ENCODE data around the gene IL12RB1. TPM values are rescaled to one million over a fixed set of nuclear protein-coding genes. Genes with fewer than 3 reads are reported as not detected.

Gene IL12RB1
- total and polyA plus RNA-seq, 2 of the 13 experiments (the other 11 are each of a cell fraction or from before 2014, with no cell fraction given), result 0.03 to 0.04 TPM

DNA sequence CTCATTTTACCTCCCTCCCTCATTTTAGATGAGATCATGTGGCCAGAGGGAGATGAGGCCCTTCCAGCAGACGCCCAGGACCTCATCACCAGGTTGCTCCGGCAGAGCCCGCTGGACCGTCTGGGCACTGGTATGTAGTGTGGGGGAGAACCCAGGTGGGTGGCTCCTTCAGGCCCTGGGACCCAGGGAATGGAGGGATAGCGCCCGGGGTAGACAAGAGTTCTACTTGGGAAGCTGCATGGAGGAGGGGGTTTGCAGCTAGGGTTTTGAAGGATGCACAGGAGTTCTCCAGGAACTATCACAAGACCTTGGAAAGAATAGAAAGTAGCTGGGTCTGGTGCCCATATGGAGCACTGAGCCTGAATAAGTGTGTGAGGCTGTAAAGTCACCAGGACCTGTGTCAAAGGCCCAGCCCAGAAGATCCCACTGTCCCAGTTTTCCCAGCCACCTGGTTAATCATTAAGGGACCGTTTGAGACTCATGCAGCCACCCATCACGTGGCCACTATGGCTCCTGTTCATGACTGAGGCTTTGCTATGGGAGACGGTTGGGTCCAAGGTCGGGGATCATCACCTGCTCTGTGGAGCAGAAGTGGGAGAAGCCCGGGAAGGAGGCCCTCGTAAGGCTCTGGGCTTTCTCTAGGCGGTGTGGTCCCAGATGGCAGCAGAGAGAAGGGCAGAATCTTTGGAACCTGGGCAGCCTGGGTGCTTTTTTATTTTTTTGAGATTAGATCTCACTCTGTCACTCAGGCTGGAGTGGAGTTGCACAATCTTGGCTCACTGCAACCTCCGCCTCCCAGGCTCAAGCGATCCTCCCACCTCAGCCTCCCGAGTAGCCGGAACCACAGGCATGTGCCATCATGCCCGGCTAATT lies 49.2 kb upstream of the IL12RB1 start (continued):
- peak; percentile 92 for TF ChIP-seq ZNF687 (CRISPR knock-in tag; IDR thresholded peaks at IDR 0.05)
- peak; percentile 82 for TF ChIP-seq ZGPAT (CRISPR knock-in tag; IDR thresholded peaks at IDR 0.05)
- TF ChIP-seq IRX3 (CRISPR knock-in tag; IDR thresholded peaks at IDR 0.05; ENCODE audit: borderline replicate concordance, low read depth), result no peak
- no peak; the same call in 1 of the 2 replicates for TF ChIP-seq ZBTB25 (CRISPR knock-in tag; IDR thresholded peaks at IDR 0.05)
- TF ChIP-seq, protein P1, sequence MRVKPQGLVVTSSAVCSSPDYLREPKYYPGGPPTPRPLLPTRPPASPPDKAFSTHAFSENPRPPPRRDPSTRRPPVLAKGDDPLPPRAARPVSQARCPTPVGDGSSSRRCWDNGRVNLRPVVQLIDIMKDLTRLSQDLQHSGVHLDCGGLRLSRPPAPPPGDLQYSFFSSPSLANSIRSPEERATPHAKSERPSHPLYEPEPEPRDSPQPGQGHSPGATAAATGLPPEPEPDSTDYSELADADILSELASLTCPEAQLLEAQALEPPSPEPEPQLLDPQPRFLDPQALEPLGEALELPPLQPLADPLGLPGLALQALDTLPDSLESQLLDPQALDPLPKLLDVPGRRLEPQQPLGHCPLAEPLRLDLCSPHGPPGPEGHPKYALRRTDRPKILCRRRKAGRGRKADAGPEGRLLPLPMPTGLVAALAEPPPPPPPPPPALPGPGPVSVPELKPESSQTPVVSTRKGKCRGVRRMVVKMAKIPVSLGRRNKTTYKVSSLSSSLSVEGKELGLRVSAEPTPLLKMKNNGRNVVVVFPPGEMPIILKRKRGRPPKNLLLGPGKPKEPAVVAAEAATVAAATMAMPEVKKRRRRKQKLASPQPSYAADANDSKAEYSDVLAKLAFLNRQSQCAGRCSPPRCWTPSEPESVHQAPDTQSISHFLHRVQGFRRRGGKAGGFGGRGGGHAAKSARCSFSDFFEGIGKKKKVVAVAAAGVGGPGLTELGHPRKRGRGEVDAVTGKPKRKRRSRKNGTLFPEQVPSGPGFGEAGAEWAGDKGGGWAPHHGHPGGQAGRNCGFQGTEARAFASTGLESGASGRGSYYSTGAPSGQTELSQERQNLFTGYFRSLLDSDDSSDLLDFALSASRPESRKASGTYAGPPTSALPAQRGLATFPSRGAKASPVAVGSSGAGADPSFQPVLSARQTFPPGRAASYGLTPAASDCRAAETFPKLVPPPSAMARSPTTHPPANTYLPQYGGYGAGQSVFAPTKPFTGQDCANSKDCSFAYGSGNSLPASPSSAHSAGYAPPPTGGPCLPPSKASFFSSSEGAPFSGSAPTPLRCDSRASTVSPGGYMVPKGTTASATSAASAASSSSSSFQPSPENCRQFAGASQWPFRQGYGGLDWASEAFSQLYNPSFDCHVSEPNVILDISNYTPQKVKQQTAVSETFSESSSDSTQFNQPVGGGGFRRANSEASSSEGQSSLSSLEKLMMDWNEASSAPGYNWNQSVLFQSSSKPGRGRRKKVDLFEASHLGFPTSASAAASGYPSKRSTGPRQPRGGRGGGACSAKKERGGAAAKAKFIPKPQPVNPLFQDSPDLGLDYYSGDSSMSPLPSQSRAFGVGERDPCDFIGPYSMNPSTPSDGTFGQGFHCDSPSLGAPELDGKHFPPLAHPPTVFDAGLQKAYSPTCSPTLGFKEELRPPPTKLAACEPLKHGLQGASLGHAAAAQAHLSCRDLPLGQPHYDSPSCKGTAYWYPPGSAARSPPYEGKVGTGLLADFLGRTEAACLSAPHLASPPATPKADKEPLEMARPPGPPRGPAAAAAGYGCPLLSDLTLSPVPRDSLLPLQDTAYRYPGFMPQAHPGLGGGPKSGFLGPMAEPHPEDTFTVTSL (CRISPR knock-in tag; IDR thresholded peaks at IDR 0.05; ENCODE audit: borderline replicate concordance), result peak; percentile 69
- TF ChIP-seq, protein P2, sequence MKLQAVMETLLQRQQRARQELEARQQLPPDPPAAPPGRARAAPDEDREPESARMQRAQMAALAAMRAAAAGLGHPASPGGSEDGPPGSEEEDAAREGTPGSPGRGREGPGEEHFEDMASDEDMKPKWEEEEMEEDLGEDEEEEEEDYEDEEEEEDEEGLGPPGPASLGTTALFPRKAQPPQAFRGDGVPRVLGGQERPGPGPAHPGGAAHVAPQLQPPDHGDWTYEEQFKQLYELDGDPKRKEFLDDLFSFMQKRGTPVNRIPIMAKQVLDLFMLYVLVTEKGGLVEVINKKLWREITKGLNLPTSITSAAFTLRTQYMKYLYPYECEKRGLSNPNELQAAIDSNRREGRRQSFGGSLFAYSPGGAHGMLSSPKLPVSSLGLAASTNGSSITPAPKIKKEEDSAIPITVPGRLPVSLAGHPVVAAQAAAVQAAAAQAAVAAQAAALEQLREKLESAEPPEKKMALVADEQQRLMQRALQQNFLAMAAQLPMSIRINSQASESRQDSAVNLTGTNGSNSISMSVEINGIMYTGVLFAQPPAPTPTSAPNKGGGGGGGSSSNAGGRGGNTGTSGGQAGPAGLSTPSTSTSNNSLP (IDR thresholded peaks at IDR 0.05; ENCODE audit: low read depth, low read length), result no peak
- TF ChIP-seq RFXANK (CRISPR knock-in tag; IDR thresholded peaks at IDR 0.05), result no peak
- TF ChIP-seq ZNF674 (CRISPR knock-in tag; IDR thresholded peaks at IDR 0.05; ENCODE audit: low read depth), result no peak
- no peak for TF ChIP-seq HDAC6 (IDR thresholded peaks at IDR 0.05; ENCODE audit: low read depth, low read length)
- TF ChIP-seq NFRKB (IDR thresholded peaks at IDR 0.05), result no peak
- TF ChIP-seq ZNF431 (CRISPR knock-in tag; IDR thresholded peaks at IDR 0.05; ENCODE audit: borderline replicate concordance, low read depth), result no peak
- TF ChIP-seq ZNF20 (CRISPR knock-in tag; IDR thresholded peaks at IDR 0.05), result no peak
- TF ChIP-seq MYNN (CRISPR knock-in tag; IDR thresholded peaks at IDR 0.05; ENCODE audit: low read depth), result no peak
